Suprapubic skin (tissue), 4 donors: ENCODE measurements around the gene ENTPD5.

Experiments used
- CTCF ChIP-seq, 2 donors: fragments of 200-600 bp in 1 of 2; fragments of 450-650 bp in 1 of 2; sonication (generic) in 1 of 2; IDR thresholded peaks; one replicate each; pipeline ENCODE4 v1.5.1; 2016 to 2019; ENCODE audit warnings: antibody characterized with exemption in 2 of 2, mild to moderate bottlenecking in 1 of 2, moderate library complexity in 1 of 2
- EP300 ChIP-seq: sonication (generic); formaldehyde crosslinking; IDR thresholded peaks from one replicate; pipeline ENCODE4 v1.6.1; 2017; ENCODE audit warnings: antibody characterized with exemption
- POLR2A ChIP-seq, 2 donors: fragments of 450-650 bp; IDR thresholded peaks; one replicate each; pipeline ENCODE4 v1.6.1; 2017; ENCODE audit warnings: antibody characterized with exemption in 2 of 2, mild to moderate bottlenecking in 2 of 2, moderate library complexity in 2 of 2
- POLR2AphosphoS5 ChIP-seq, 3 donors: sonication (generic); formaldehyde crosslinking; IDR thresholded peaks; one replicate each; pipeline ENCODE4 v1.6.1; 2017; ENCODE audit warnings: antibody characterized with exemption in 3 of 3

GRCh38 chr14:73988065-73988464 lies 31.0 kb downstream of the ENTPD5 start:
- TF ChIP-seq POLR2A (IDR thresholded peaks at IDR 0.05) (no peak), CTCF (IDR thresholded peaks at IDR 0.05) (no peak), POLR2AphosphoS5 (IDR thresholded peaks at IDR 0.05) (no peak), EP300 (no peak)
